Measurements from ENCODE around the gene FOSL1.

DNA sequence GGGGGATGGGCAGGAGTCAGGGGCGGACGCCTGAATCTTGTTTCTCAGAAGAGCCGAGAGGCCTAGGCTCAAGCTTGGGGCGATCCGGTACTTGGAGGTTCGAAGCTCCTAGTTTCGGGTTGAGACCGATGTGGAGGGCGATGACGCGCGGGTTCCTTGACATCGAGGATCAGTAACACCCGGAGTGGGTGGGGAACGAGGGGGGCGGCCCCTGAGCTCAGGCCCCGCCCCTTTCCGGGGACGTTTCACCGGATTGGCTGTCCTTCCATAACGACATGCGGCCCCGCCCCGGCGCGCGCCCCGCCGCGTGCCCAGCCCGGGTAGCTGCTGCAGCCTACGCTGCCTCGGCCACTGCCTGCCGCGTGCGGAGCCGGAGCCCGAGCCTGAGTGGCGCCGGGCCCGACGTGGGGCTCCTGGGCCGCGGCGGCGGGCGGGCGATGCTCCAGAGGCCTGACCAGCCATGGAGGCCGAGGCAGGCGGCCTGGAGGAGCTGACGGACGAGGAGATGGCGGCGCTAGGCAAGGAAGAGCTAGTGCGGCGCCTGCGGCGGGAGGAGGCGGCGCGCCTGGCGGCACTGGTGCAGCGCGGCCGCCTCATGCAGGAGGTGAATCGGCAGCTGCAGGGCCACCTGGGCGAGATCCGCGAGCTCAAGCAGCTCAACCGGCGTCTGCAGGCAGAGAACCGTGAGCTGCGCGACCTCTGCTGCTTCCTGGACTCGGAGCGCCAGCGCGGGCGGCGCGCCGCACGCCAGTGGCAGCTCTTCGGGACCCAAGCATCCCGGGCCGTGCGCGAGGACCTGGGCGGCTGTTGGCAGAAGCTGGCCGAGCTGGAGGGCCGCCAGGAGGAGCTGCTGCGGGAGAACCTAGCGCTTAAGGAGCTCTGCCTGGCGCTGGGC, 9.6 kb downstream of the FOSL1 start, which contains the start of gene CCDC85B:
- TF ChIP-seq, protein P1, sequence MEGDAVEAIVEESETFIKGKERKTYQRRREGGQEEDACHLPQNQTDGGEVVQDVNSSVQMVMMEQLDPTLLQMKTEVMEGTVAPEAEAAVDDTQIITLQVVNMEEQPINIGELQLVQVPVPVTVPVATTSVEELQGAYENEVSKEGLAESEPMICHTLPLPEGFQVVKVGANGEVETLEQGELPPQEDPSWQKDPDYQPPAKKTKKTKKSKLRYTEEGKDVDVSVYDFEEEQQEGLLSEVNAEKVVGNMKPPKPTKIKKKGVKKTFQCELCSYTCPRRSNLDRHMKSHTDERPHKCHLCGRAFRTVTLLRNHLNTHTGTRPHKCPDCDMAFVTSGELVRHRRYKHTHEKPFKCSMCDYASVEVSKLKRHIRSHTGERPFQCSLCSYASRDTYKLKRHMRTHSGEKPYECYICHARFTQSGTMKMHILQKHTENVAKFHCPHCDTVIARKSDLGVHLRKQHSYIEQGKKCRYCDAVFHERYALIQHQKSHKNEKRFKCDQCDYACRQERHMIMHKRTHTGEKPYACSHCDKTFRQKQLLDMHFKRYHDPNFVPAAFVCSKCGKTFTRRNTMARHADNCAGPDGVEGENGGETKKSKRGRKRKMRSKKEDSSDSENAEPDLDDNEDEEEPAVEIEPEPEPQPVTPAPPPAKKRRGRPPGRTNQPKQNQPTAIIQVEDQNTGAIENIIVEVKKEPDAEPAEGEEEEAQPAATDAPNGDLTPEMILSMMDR (IDR thresholded peaks at IDR 0.05; ENCODE audit: insufficient read depth, low read length, poor library complexity, severe bottlenecking) = no peak
- TF ChIP-seq EZH2phosphoT487 (conservative IDR thresholded peaks at IDR 0.05; ENCODE audit: low read length) = no peak
